Superior temporal gyrus (tissue), 1 donor: ENCODE measurements around the gene DOCK9.

Experiments
- DNase-seq: peaks from one replicate; pipeline ENCODE4 v3.0.0-alpha.2; 2016; ENCODE audit errors: extremely low spot score

Gene DOCK9

DNA sequence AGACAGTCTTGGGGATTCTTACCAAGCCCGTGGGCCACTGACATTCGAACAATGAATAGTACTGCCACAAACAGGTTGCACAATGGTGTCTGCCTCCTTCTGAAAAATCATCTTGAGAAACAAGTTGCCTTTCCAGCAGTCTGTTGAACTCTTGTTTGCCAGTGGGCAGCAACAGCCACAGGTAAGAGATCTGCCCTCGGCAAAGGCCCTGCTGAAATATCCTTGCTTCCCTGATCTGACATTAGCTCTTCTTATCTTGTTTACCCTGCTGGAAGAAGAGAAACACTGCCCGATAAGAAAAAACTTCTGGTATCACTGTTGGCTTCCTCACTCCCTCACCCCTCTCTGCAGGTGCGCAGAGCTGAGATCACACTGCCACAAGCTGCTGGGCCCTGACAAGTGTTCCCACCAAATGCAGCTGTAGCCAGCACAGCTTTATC, 2.0 kb downstream of the DOCK9 start:
- DNase-seq, result no peak

DNA sequence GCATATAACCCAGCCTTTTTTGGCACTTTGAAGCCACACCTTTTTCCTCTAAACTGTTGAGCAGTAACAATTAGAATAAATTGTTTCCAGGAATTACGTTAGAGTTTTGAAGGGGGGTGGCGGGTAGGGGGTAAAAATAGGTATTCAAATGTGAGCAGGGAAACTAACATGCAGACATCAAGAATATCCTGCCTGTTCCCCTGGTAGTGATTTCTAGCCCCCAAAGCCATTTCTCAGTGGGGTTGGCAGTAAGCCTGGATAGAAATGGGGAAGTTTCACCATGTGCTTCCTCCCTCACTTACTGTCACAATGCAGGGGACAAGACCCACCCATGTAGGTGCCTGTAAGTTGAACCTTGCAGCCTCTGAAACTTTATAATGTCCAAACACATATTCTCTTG, 3.8 kb downstream of the DOCK9 start:
- no peak for DNase-seq

DNA sequence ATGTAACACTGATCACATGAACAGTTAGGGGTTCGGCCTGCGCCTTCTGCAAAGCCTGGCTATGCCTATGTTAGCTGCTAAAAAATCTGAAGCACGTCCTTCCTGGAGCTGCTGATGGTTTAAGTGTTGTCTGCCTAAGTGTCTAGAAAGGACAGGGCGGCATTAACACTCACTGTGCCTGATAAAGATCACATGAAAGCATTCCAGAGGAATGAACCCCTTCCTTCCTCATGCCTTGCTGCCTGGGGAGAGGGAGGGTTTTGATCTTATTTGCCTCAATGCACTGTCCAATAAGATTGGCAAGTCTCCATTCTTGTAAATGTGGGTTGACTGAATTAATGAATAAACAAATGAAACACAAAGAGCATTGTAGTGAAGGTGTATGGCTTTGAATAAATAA, 5.2 kb downstream of the DOCK9 start:
- DNase-seq, result no peak

DNA sequence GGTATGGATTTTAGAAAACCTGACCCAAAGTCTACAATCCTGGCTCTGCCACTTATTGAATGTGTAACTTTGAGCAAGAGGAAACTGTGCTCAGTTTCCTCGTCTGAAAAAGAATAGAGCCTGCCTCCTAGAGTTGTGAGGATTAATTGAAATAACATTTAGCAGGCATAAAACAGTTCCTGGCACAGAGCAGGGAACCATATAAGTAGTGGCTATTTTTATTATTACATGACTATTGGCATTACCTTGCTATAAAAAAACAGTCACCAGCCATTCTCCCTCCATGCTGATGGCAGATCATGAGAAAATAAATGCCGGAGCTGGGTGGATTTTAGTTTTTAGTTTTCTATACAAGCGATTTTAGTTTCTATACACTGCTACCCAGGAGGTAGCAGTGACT, 5.8 kb downstream of the DOCK9 start:
- DNase-seq, result no peak

DNA sequence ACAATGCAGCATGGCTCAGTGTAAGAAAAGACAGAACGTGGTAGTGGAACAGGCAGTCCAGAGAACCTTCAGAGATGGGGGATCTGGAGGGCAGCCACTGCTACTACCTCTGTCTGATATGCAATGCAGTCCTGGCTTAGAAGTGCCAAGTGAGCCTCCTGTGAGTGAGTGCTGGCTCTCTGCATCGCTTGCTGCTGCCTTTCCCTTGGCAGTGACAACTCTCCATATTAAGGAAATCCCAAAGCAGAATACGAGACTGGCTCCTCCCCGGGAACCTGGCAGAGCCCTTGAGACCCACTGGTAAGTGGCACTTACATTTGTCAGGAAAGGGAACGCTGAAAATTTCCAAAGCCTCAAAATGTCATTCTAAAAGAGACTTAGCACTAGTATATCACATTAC, 7.5 kb downstream of the DOCK9 start:
- no peak for DNase-seq

GRCh38 chr13:98967491-98967890, 10.4 kb downstream of the DOCK9 start:
- no peak for DNase-seq

GRCh38 chr13:98966019-98966418, 11.8 kb downstream of the DOCK9 start:
- no peak for DNase-seq

GRCh38 chr13:98965325-98965724, 12.5 kb downstream of the DOCK9 start:
- DNase-seq, result no peak

- DNase-seq, result no peak
These were observed 13.9 kb downstream of the DOCK9 start for GRCh38 chr13:98963917-98964316.

GRCh38 chr13:98962901-98963590, 14.8 kb downstream of the DOCK9 start:
- no peak for DNase-seq

- no peak for DNase-seq
These were observed 16.3 kb downstream of the DOCK9 start for GRCh38 chr13:98961503-98962105.

DNA sequence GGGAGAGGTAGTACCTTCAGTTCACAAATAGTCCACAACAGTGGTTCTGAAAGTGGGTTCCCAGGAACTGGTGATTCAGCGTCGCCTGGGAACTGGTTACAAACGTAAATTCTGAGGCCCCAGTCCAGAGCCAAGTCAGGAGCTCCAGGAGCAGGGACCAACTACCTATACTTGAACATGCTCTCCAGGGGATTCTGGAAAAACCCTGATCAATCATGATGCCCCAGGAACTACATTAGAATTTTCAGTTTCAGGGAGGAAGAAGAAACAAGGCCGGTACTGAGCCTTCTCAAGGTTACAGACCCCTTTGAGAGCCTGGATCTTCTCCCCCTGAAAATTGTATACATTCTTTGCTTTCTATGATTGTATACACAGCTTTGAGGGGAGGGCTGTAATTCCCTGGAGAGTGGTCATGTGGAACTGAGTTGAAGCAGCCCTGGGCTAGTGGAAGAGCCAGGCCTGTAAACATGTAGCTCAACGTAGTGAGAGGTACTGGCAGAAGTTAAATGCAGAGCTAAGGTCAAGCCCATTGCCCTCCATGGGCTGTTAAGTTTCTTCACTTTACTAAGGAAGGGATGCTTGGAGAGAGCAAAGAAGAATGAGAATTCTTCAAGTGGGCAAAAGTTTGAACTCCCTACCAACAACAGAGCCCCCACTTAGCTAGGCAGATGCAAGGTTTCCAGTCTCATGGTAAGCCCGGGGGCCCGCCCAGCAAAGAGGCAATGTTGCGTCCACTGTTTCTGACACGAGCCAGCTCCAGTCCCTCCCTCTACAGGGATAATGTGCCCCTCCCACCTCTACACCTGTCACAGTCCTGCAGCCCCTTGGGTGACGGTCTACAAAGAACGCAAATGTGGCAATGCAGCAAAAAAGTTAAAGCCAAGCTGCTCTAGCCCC, 17.0 kb downstream of the DOCK9 start:
- no peak for DNase-seq

GRCh38 chr13:98959786-98960605, 17.9 kb downstream of the DOCK9 start:
- DNase-seq, result no peak

GRCh38 chr13:98959291-98959690, 18.6 kb downstream of the DOCK9 start:
- DNase-seq, result no peak

DNA sequence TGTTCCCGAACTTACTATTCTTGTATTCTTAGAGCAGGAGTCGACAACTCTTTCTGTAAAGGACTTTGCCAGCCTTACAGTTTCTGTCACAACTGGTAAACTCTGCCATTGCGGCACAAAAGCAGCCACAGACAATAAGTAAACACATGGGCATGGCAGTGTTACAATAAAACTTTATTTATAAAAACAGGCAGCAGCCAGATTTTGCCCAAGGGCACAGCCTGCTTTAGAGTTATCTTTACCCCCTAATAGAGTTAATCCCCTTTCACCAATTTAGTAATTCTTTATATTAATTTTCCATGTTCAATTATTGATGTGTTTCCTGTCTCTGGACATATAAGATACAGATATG, 19.4 kb downstream of the DOCK9 start:
- DNase-seq, result no peak

- DNase-seq, result no peak
These were observed 20.0 kb downstream of the DOCK9 start for GRCh38 chr13:98957731-98958442.

- no peak for DNase-seq
These were observed 22.5 kb downstream of the DOCK9 start for GRCh38 chr13:98955336-98955735.

- DNase-seq, result no peak
These were observed 23.6 kb downstream of the DOCK9 start for GRCh38 chr13:98954313-98954712.

- no peak for DNase-seq
These were observed 26.6 kb downstream of the DOCK9 start for GRCh38 chr13:98951266-98951665.

GRCh38 chr13:98950705-98951104, 27.2 kb downstream of the DOCK9 start:
- no peak for DNase-seq

- DNase-seq, result no peak
These were observed 29.9 kb downstream of the DOCK9 start for GRCh38 chr13:98947925-98948324.
